ENCODE data around the gene TTC7B.
"Not testable (repeated sequence)": the region's sequence is repeated elsewhere in the genome, so short reads cannot be mapped to it uniquely, and the experiment has no call there.

Gene TTC7B

GRCh38 chr14:90538095-90538494 is 278.1 kb downstream of the TTC7B start:
- no peak for DNase-seq

- DNase-seq: no peak
Observed at GRCh38 chr14:90536511-90537191, 279.6 kb downstream of the TTC7B start.

GRCh38 chr14:90536092-90536491 is 280.1 kb downstream of the TTC7B start:
- DNase-seq: no peak

GRCh38 chr14:90535556-90536090 is 280.6 kb downstream of the TTC7B start:
- no peak for DNase-seq

- DNase-seq: no peak
Observed at GRCh38 chr14:90534838-90535555, 281.2 kb downstream of the TTC7B start.

GRCh38 chr14:90534091-90534837 is 282.0 kb downstream of the TTC7B start:
- no peak for DNase-seq

GRCh38 chr14:90533591-90534021 is 282.6 kb downstream of the TTC7B start:
- no peak for DNase-seq

- DNase-seq: no peak
Observed at GRCh38 chr14:90532826-90533525, 283.3 kb downstream of the TTC7B start.

- DNase-seq: no peak
Observed at GRCh38 chr14:90531497-90531896, 284.7 kb downstream of the TTC7B start.

GRCh38 chr14:90530523-90530922 is 285.7 kb downstream of the TTC7B start:
- no peak for DNase-seq

GRCh38 chr14:90527978-90528377 is 288.3 kb downstream of the TTC7B start:
- no peak for DNase-seq

GRCh38 chr14:90526536-90526935 is 289.7 kb downstream of the TTC7B start:
- DNase-seq: not testable (repeated sequence)

- DNase-seq: not testable (repeated sequence)
Observed at GRCh38 chr14:90525353-90526028, 290.7 kb downstream of the TTC7B start.

- DNase-seq: no peak
Observed at GRCh38 chr14:90523961-90524875, 292.0 kb downstream of the TTC7B start.

- no peak for DNase-seq
Observed at GRCh38 chr14:90523544-90523943, 292.7 kb downstream of the TTC7B start.

- no peak for DNase-seq
Observed at GRCh38 chr14:90522571-90523191, 293.5 kb downstream of the TTC7B start.

GRCh38 chr14:90521930-90522483 is 294.2 kb downstream of the TTC7B start:
- no peak for DNase-seq

GRCh38 chr14:90521084-90521929 is 294.9 kb downstream of the TTC7B start:
- no peak for DNase-seq

- DNase-seq: no peak
Observed at GRCh38 chr14:90520326-90520725, 295.9 kb downstream of the TTC7B start.

Data from SIG-M5 (cell line).